Heart left ventricle (tissue), 16 donors: ENCODE data around the gene TENM3. TPM values are rescaled to one million over a fixed set of nuclear protein-coding genes. Genes with fewer than 3 reads are reported as not detected.

ENCODE experiments used
- ATAC-seq, 4 donors: fragments of 200-7000 bp; cut with Tn5 transposase; one replicate each; pipeline ENCODE4 v1.9.1; 2020 to 2022; ENCODE audit warnings: moderate library complexity in 4 of 4, mild to moderate bottlenecking in 3 of 4, moderate number of reproducible peaks in 1 of 4
- DNase-seq, 5 donors: peaks; one replicate each; pipeline ENCODE4 v3.0.0-alpha.2; 2020
- H3K27ac ChIP-seq, 12 donors: fragments of 200-600 bp; sonication (generic) in 4 of 12; one replicate each; pipeline versions ENCODE4 v1.5.0 to v1.8.0; 2016 to 2022; ENCODE audit warnings: mild to moderate bottlenecking in 2 of 12
- H3K27me3 ChIP-seq, 9 donors: fragments of 200-600 bp; sonication (generic) in 2 of 9; one replicate each; pipeline versions ENCODE4 v1.5.1 to v1.8.0; 2016 to 2022; ENCODE audit warnings: mild to moderate bottlenecking in 3 of 9
- H3K36me3 ChIP-seq, 9 donors: fragments of 200-600 bp; sonication (generic) in 2 of 9; one replicate each; pipeline versions ENCODE4 v1.5.0 to v1.8.0; 2018 to 2022; ENCODE audit warnings: mild to moderate bottlenecking in 2 of 9
- H3K4me1 ChIP-seq, 12 donors: fragments of 200-600 bp; sonication (generic) in 4 of 12; one replicate each; pipeline versions ENCODE4 v1.5.0 to v1.8.0; 2016 to 2022; ENCODE audit warnings: mild to moderate bottlenecking in 3 of 12
- H3K4me3 ChIP-seq, 12 donors: fragments of 200-600 bp; sonication (generic) in 4 of 12; one replicate each; pipeline versions ENCODE4 v1.5.0 to v1.8.0; 2017 to 2022; ENCODE audit warnings: mild to moderate bottlenecking in 9 of 12, moderate library complexity in 4 of 12
- H3K9me3 ChIP-seq, 12 donors: fragments of 200-600 bp; sonication (generic) in 4 of 12; one replicate each; pipeline versions ENCODE4 v1.5.0 to v1.8.0; 2016 to 2022; ENCODE audit warnings: mild to moderate bottlenecking in 1 of 12
- CTCF ChIP-seq, 12 donors: fragments of 200-600 bp; sonication (generic) in 4 of 12; IDR thresholded peaks; one replicate each; pipeline versions ENCODE4 v1.5.0 to v1.8.0; 2018 to 2022; ENCODE audit warnings: antibody characterized with exemption in 12 of 12, mild to moderate bottlenecking in 5 of 12
- POLR2A ChIP-seq, 2 donors: fragments of 450-650 bp; IDR thresholded peaks; one replicate each; pipeline ENCODE4 v1.6.1; 2017; ENCODE audit warnings: antibody characterized with exemption in 2 of 2, mild to moderate bottlenecking in 2 of 2, moderate library complexity in 2 of 2
- WGBS, 4 donors: extraction: QIAGEN DNeasy Blood & Tissue Kit in 2 of 4; methylation state at CpG; one replicate each; pipeline versions ENCODE4 v1.1.5 to v1.1.7; 2013 to 2018; 5-methylcytosine and 5-hydroxymethylcytosine counted together
- intact Hi-C, 10 donors: fragments of 100-400 bp; cut with DNase I; formaldehyde crosslinking; loops; one replicate each; pipeline versions ENCODE4 v1.11.1 to v1.14.2; 2022
- polyA plus RNA-seq, 2 donors: library from polyadenylated mRNA; stranded (reverse); fragments of 200-250 nt; gene quantifications; one replicate each; pipeline ENCODE4 v1.2.3, GENCODE V29; 2013
- total RNA-seq, 9 donors: library from RNA; depleted of rRNA in 2 of 9; stranded (reverse); fragments of >200 nt in 2 of 9; fragmentation: NEBNext Ultra II Directional in 3 of 9; extraction: Animal tissue kit (Norgen Biotek cat#: 25700) in 3 of 9; gene quantifications; one replicate each; pipeline versions ENCODE4 v1.1.0 to v1.2.4, GENCODE V29; 2016 to 2023
- donor health status: ischemic (EF 13 %, LVEDD 7.1; RV severe dilation, severe dysfunction).
- donor health status: healthy with polysubstance abuse.
- donor health status: DM: no; HTN: yes; CAD: no.
- donor health status: DM: no; HTN: no; CAD: no.
- donor health status: ischemic (EF 25% LVEDD 6.9; RV normal size, moderate dysfunction).
- donor health status: ischemic (EF 25% LVEDD 5.7; RV mildly dilated, moderate dysfunction).
- donor health status: healthy.
- donor health status: DM: yes; HTN: yes; CAD: no.
- donor health status: ischemic (EF 35%, LVEDD 5.7; RV mildly dilated, moderate dysfunction).
- donor health status: nonischemic (EF 11% LVEDD 7.7; RV severe dilation, severe dysfunction).
- donor health status: DM: yes; HTN: yes; CAD: no.
- donor health status: PGD.
- donor health status: ischemic (EF 29% LVEDD 5.4; RV normal size, mild dysfunction).
- donor health status: nonischemic (EF 23%, LVEDD 6.1; RV moderate dilation, normal function).

Gene TENM3
- total and polyA plus RNA-seq, 11 donors: 0.19 to 10.3 (median 2.5) TPM

- TF ChIP-seq POLR2A (IDR thresholded peaks at IDR 0.05) (no peak), CTCF (IDR thresholded peaks at IDR 0.05) (no peak)
- peaks cover 0 to 4% (median 0%) of the 10 kb centered on the region in 12 donors for H3K4me1 ChIP-seq
- no peak for DNase-seq
- H3K27me3 ChIP-seq: no peaks in the 10 kb centered on the region
- H3K36me3 ChIP-seq: no peaks in the 10 kb centered on the region
- H3K4me3 ChIP-seq: no peak overlapping the region
- H3K9me3 ChIP-seq: no peaks in the 10 kb centered on the region
- intact Hi-C loops: no loop called here
- no peak overlapping the region for H3K27ac ChIP-seq
- WGBS, 4 donors: 70 to 81% (median 72%) methylated on average over 4 of the region's 4 CpGs
- no peak for ATAC-seq
Observed at GRCh38 chr4:182564724-182565369, 321.6 kb downstream of the TENM3 start.

- TF ChIP-seq CTCF (IDR thresholded peaks at IDR 0.05) (no peak), POLR2A (IDR thresholded peaks at IDR 0.05) (no peak)
- Histone ChIP-seq H3K27ac (no peak overlapping the region), H3K4me1 (peaks cover 0 to 4% (median 0%) of the 10 kb centered on the region in 12 donors), H3K9me3 (no peaks in the 10 kb centered on the region), H3K36me3 (no peaks in the 10 kb centered on the region), H3K27me3 (no peaks in the 10 kb centered on the region), H3K4me3 (no peak overlapping the region)
- no peak for DNase-seq
- no peak for ATAC-seq
- 64 to 72% (median 71%) methylated on average over 6 of the region's 6 CpGs for WGBS, 4 donors
- intact Hi-C loops: no loop called here
Observed at GRCh38 chr4:182567119-182567518, 323.9 kb downstream of the TENM3 start.

- Histone ChIP-seq H3K27ac (no peak overlapping the region), H3K4me3 (no peak overlapping the region), H3K27me3 (no peaks in the 10 kb centered on the region), H3K9me3 (no peaks in the 10 kb centered on the region), H3K4me1 (no peaks in the 10 kb centered on the region), H3K36me3 (no peaks in the 10 kb centered on the region)
- 88 to 94% (median 90%) methylated on average over 4 of the region's 4 CpGs for WGBS, 4 donors
- intact Hi-C loops: no loop called here
- ATAC-seq (no peak), DNase-seq (no peak)
- no peak for TF ChIP-seq POLR2A (IDR thresholded peaks at IDR 0.05)
- no peak for TF ChIP-seq CTCF (IDR thresholded peaks at IDR 0.05)
Observed at GRCh38 chr4:182569561-182569960, 326.4 kb downstream of the TENM3 start.

- TF ChIP-seq POLR2A (IDR thresholded peaks at IDR 0.05) (no peak), CTCF (IDR thresholded peaks at IDR 0.05) (no peak)
- intact Hi-C loops: no loop called here
- H3K4me1 ChIP-seq: no peaks in the 10 kb centered on the region
- no peaks in the 10 kb centered on the region for H3K36me3 ChIP-seq
- H3K27me3 ChIP-seq: no peaks in the 10 kb centered on the region
- H3K4me3 ChIP-seq: no peak overlapping the region
- no peak for DNase-seq
- WGBS, 4 donors: 53 to 58% (median 55%) methylated on average over 5 of the region's 5 CpGs
- no peak for ATAC-seq
- no peaks in the 10 kb centered on the region for H3K9me3 ChIP-seq
- no peak overlapping the region for H3K27ac ChIP-seq
Observed at GRCh38 chr4:182574706-182575105, 331.5 kb downstream of the TENM3 start.
